Measurements from ENCODE around the gene HELZ2.

The HELZ2 gene

DNA sequence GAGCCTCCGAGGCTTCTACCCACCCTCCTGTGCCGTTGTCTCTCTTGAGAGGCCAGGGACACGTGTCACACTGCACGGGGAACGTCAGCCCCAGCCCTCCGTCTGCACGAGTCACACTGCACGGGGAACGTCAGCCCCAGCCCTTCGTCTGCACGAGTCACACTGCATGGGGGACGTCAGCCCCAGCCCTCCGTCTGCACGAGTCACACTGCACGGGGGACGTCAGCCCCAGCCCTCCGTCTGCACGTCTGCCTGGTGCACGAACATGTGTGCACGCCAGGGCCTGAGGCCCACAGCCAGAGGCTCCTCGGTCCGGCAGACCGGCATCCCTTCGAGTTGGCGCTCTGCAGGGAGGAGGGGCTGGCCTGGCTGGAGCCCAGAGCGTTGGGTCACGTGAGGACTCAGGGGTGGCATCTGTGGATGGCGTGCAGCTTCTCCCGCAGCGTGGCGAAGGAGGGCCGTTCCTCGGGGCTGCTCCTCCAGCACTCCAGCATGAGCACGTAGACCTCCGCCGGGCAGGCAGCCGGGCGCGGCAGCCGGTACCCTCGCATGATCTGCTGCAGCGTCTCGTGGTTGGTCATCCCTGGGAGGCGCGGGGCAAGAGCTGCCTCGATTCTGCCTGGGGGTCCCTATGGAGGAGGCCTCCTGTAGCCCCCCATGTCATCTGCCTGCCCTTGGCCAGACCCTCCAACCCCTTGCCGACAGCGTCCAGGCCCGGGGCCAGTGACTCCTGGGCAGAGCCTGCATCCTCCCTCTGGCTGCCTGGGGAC lies 33.4 kb downstream of the HELZ2 start:
- H3K4me3 ChIP-seq (ENCODE audit: low read depth, low read length) = no peak overlapping the region
- DNase-seq (ENCODE audit: low read depth, low spot score) = no peak
- in situ Hi-C loops (cut with HindIII; ENCODE audit: low sequenced_read_pairs) = no loop called here
- no peak for TF ChIP-seq CTCF (IDR thresholded peaks at IDR 0.05; ENCODE audit: low read depth, low read length)

DNA sequence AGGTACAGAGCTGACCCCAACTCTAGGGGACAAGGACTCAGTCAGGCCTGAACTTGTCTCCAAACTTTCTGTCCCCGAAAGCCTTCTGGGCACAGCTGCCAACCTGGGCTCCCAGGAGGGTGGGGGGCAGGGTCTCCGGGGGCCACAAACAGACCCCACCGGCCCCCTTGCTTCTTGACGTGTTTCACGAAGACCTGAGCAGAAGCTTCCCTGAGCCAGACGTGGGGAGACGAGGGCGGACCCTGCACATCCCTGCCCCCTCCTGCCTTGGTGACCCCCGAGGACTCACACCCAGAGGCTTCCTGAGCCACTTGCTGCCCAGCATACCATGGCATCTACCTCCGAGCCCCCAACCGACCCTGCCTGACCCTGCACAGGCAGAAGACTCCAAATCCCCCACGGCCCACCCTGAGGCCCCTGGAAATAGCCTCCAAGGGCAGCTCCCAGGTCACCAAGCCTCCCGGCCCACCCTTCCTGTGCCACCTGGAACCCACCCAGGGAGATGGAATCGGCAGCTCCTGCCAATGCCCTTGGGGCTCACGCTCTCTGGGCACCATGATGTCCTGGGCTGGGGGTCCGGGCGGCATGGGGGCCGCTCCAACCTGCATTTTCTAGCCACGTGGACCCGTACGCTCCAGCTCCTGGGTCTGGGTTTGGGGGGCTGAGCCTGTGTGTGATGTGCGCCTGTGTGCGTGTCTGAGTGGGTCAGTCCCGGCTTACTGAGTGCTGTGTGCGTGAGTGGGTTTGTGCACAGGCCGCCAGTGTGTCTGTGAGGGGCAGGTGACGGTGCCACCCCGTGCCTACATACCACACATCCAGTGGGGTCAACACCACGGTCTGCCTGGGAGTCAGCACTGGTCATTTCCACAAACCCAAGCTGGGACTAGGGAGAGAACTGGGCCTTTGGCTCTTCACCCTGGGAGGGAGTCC lies 34.3 kb downstream of the HELZ2 start:
- in situ Hi-C loops (cut with HindIII; ENCODE audit: low sequenced_read_pairs) = no loop called here
- no peak for DNase-seq (ENCODE audit: low read depth, low spot score)
- no peak overlapping the region for H3K4me3 ChIP-seq (ENCODE audit: low read depth, low read length)
- no peak for TF ChIP-seq CTCF (IDR thresholded peaks at IDR 0.05; ENCODE audit: low read depth, low read length)

GRCh38 chr20:63539092-63539430 lies 35.0 kb downstream of the HELZ2 start:
- in situ Hi-C loops (cut with HindIII; ENCODE audit: low sequenced_read_pairs) = no loop called here
- no peak overlapping the region for H3K4me3 ChIP-seq (ENCODE audit: low read depth, low read length)
- TF ChIP-seq CTCF (IDR thresholded peaks at IDR 0.05; ENCODE audit: low read depth, low read length) = no peak
- no peak for DNase-seq (ENCODE audit: low read depth, low spot score)

GRCh38 chr20:63538204-63539091 lies 35.6 kb downstream of the HELZ2 start:
- no peak for TF ChIP-seq CTCF (IDR thresholded peaks at IDR 0.05; ENCODE audit: low read depth, low read length)
- H3K4me3 ChIP-seq (ENCODE audit: low read depth, low read length) = peak overlapping the region; percentile 21

GRCh38 chr20:63537525-63538203 lies 36.4 kb downstream of the HELZ2 start:
- TF ChIP-seq CTCF (IDR thresholded peaks at IDR 0.05; ENCODE audit: low read depth, low read length) = peak; percentile 95
- peak; percentile 80 for DNase-seq (ENCODE audit: low read depth, low spot score)
- in situ Hi-C loops (cut with HindIII; ENCODE audit: low sequenced_read_pairs) = no loop called here
- peak overlapping the region; percentile 21 for H3K4me3 ChIP-seq (ENCODE audit: low read depth, low read length)

More at GRCh38 chr20:63538204-63539091, 35.6 kb downstream of the HELZ2 start:
- no peak for DNase-seq (ENCODE audit: low read depth, low spot score)
- in situ Hi-C loops (cut with HindIII; ENCODE audit: low sequenced_read_pairs) = no loop called here
